MCF 10A (cell line): ENCODE data around the gene TOMM5. TPM values are rescaled to one million over a fixed set of nuclear protein-coding genes. Genes with fewer than 3 reads are reported as not detected.

ENCODE experiments used
- BruUV-seq: library from RNA; stranded (reverse); fragments of 400-500 nt; replicated peaks from 2 replicates; lab custom pipeline; 2021; lab: Mats Ljungman, UMichigan
- CTCF ChIA-PET: fragments of 300-600 bp; sonication (Branson Sonifier 250); formaldehyde crosslinking; extraction: SDS; loops from one replicate; lab custom pipeline; 2021; ENCODE audit warnings: antibody characterized with exemption, inconsistent platforms; lab: Yijun Ruan, JAX
- POLR2A ChIA-PET: fragments of 300-600, 350-650 bp; sonication (Branson Sonifier 250); formaldehyde crosslinking; extraction: SDS; loops from one replicate; lab custom pipeline; 2020; ENCODE audit warnings: antibody characterized with exemption, inconsistent platforms; lab: Yijun Ruan, JAX
- DNase-seq: peaks from one replicate; pipeline ENCODE4 v3.0.0-alpha.2; 2018; ENCODE audit not compliant: unreplicated experiment
- H3K27ac Mint-ChIP-seq: one replicate; pipeline ENCODE4 v1.8.0; 2022; ENCODE audit warnings: mild to moderate bottlenecking, low read depth, mixed read lengths; ENCODE audit not compliant: unreplicated experiment
- H3K27me3 Mint-ChIP-seq: one replicate; pipeline ENCODE4 v1.8.0; 2022; ENCODE audit warnings: mixed read lengths; ENCODE audit not compliant: insufficient read depth, unreplicated experiment
- H3K36me3 Mint-ChIP-seq: one replicate; pipeline ENCODE4 v1.8.0; 2022; ENCODE audit warnings: mild to moderate bottlenecking, moderate library complexity, mixed read lengths; ENCODE audit not compliant: insufficient read depth, unreplicated experiment
- H3K4me1 Mint-ChIP-seq: one replicate; pipeline ENCODE4 v1.8.0; 2022; ENCODE audit warnings: mixed read lengths; ENCODE audit not compliant: insufficient read depth, unreplicated experiment
- H3K4me3 Mint-ChIP-seq: one replicate; pipeline ENCODE4 v1.8.0; 2022; ENCODE audit warnings: mild to moderate bottlenecking, moderate library complexity, mixed read lengths; ENCODE audit not compliant: unreplicated experiment
- H3K9me3 Mint-ChIP-seq: one replicate; pipeline ENCODE4 v1.8.0; 2022; ENCODE audit warnings: mixed read lengths; ENCODE audit not compliant: unreplicated experiment
- CTCF ChIP-seq: fragments of 200-600 bp; IDR thresholded peaks from one replicate; pipeline ENCODE4 v1.8.0; 2022; ENCODE audit warnings: antibody characterized with exemption, mild to moderate bottlenecking; ENCODE audit not compliant: unreplicated experiment
- intact Hi-C: fragments of 100-400 bp; cut with micrococcal nuclease; formaldehyde crosslinking; loops from 2 replicates; pipeline ENCODE4 v1.14.1; 2022
- total RNA-seq: library from RNA; stranded (reverse); gene quantifications from 2 replicates; pipeline ENCODE4 v1.2.3, GENCODE V29; 2022

TOMM5 gene
- total RNA-seq, 1 experiment from 2014 or later: 151 TPM

- ChIA-PET POLR2A (interaction anchor here (0.7 to 8.4 kb wide), 5 partner anchors 16 to 226 kb away, joined by 3 to 80 read pairs (median 4); partner anchors contain the start of genes DCAF10, POLR1E and TOMM5), CTCF (interaction anchor here (0.7 to 1.6 kb wide), 5 partner anchors 8 to 264 kb away, joined by 3 to 7 read pairs (median 4); partner anchors contain the start of gene POLR1E)
- no TSS peak for BruUV-seq
- Mint-ChIP-seq H3K27ac (no peak overlapping the region), H3K27me3 (no peaks in the 10 kb centered on the region), H3K4me3 (peak overlapping the region; percentile 78), H3K4me1 (peaks cover 18% of the 10 kb centered on the region), H3K36me3 (peaks cover 8% of the 10 kb centered on the region), H3K9me3 (no peaks in the 10 kb centered on the region)
- no peak for DNase-seq
- intact Hi-C loops: no loop called here
- no peak for TF ChIP-seq CTCF
These were observed 17.4 kb downstream of the TOMM5 start for GRCh38 chr9:37575001-37575400.

GRCh38 chr9:37574241-37574721 lies 18.1 kb downstream of the TOMM5 start:
- TF ChIP-seq CTCF: no peak
- intact Hi-C loops: no loop called here
- Mint-ChIP-seq H3K9me3 (no peaks in the 10 kb centered on the region), H3K4me3 (no peak overlapping the region), H3K36me3 (peaks cover 5% of the 10 kb centered on the region), H3K27me3 (no peaks in the 10 kb centered on the region), H3K4me1 (peaks cover 18% of the 10 kb centered on the region), H3K27ac (no peak overlapping the region)
- DNase-seq: no peak
- BruUV-seq: no TSS peak
- ChIA-PET CTCF (interaction anchor here (0.6 to 1.6 kb wide), 4 partner anchors 8 to 858 kb away, joined by 3 to 7 read pairs (median 4); no protein-coding TSS in a partner anchor), POLR2A (interaction anchor here (8.4 kb wide), 1 partner anchor 17 kb away, joined by 80 read pairs; the partner anchor contains the start of gene TOMM5)

GRCh38 chr9:37571282-37571681 lies 21.1 kb downstream of the TOMM5 start:
- ChIA-PET CTCF (no interaction called here), POLR2A (interaction anchor here (1.1 kb wide), 1 partner anchor 9 kb away, joined by 3 read pairs; no protein-coding TSS in a partner anchor)
- no peak for DNase-seq
- H3K4me1 Mint-ChIP-seq: peaks cover 7% of the 10 kb centered on the region
- H3K27ac Mint-ChIP-seq: no peak overlapping the region
- no peak for TF ChIP-seq CTCF
- no peaks in the 10 kb centered on the region for H3K36me3 Mint-ChIP-seq
- intact Hi-C loops: no loop called here
- no TSS peak for BruUV-seq
- H3K27me3 Mint-ChIP-seq: no peaks in the 10 kb centered on the region
- H3K9me3 Mint-ChIP-seq: no peaks in the 10 kb centered on the region
- H3K4me3 Mint-ChIP-seq: no peak overlapping the region

- BruUV-seq: no TSS peak
- Mint-ChIP-seq H3K9me3 (peaks cover 8% of the 10 kb centered on the region), H3K4me3 (no peak overlapping the region), H3K4me1 (no peaks in the 10 kb centered on the region), H3K27me3 (no peaks in the 10 kb centered on the region), H3K36me3 (no peaks in the 10 kb centered on the region), H3K27ac (no peak overlapping the region)
- intact Hi-C loops: no loop called here
- ChIA-PET CTCF (interaction anchor here (1.4 to 1.8 kb wide), 2 partner anchors 8 to 12 kb away, joined by 4 to 7 read pairs; no protein-coding TSS in a partner anchor), POLR2A (no interaction called here)
- TF ChIP-seq CTCF: no peak
- DNase-seq: no peak
These were observed 25.7 kb downstream of the TOMM5 start for GRCh38 chr9:37566716-37567115.
